ENCODE results near the gene SLC23A2.

GRCh38 chr20:4912380-4913142, 88.7 kb downstream of the SLC23A2 start:
- TF ChIP-seq POLR2AphosphoS5 (IDR thresholded peaks at IDR 0.05) (no peak), CTCF (IDR thresholded peaks at IDR 0.05) (no peak), POLR2A (IDR thresholded peaks at IDR 0.05) (no peak)

Measured in prostate gland (tissue), 2 donors.